HuH-7 (cell line): ENCODE results near the gene DHX38.

Experiments
- DNase-seq: peaks from one replicate; pipeline ENCODE4 v3.0.0; 2011; ENCODE audit warnings: low spot score

Gene DHX38

GRCh38 chr16:72122308-72122707, 28.7 kb downstream of the DHX38 start:
- DNase-seq = no peak

GRCh38 chr16:72122916-72123315, 29.3 kb downstream of the DHX38 start:
- no peak for DNase-seq

- DNase-seq = no peak
Observed at GRCh38 chr16:72123426-72123825, 29.8 kb downstream of the DHX38 start.

- DNase-seq = no peak
Observed at GRCh38 chr16:72124148-72124547, 30.5 kb downstream of the DHX38 start.

- peak; percentile 92 for DNase-seq
Observed at GRCh38 chr16:72124761-72125634, 31.4 kb downstream of the DHX38 start.

- no peak for DNase-seq
Observed at GRCh38 chr16:72125635-72126428, 32.2 kb downstream of the DHX38 start.

- no peak for DNase-seq
Observed at GRCh38 chr16:72126429-72126765, 32.8 kb downstream of the DHX38 start.

- no peak for DNase-seq
Observed at GRCh38 chr16:72128701-72129100, 35.1 kb downstream of the DHX38 start.

GRCh38 chr16:72129976-72130656, 36.5 kb downstream of the DHX38 start:
- DNase-seq = no peak

GRCh38 chr16:72131036-72131435, 37.4 kb downstream of the DHX38 start:
- DNase-seq = no peak

GRCh38 chr16:72132726-72133125, 39.1 kb downstream of the DHX38 start:
- DNase-seq = no peak

- DNase-seq = no peak
Observed at GRCh38 chr16:72134507-72134906, 40.9 kb downstream of the DHX38 start.

- DNase-seq = no peak
Observed at GRCh38 chr16:72137380-72138063, 43.9 kb downstream of the DHX38 start.

GRCh38 chr16:72138064-72138572, 44.5 kb downstream of the DHX38 start:
- DNase-seq = no peak

GRCh38 chr16:72139908-72140307, 46.3 kb downstream of the DHX38 start:
- DNase-seq = no peak

GRCh38 chr16:72142476-72142875, 48.8 kb downstream of the DHX38 start:
- DNase-seq = no peak

GRCh38 chr16:72149676-72150464, 56.2 kb downstream of the DHX38 start:
- peak; percentile 18 for DNase-seq

GRCh38 chr16:72159386-72159785, 65.7 kb downstream of the DHX38 start:
- DNase-seq = no peak

GRCh38 chr16:72159801-72160200, 66.2 kb downstream of the DHX38 start:
- no peak for DNase-seq

GRCh38 chr16:72162105-72162692, 68.6 kb downstream of the DHX38 start:
- DNase-seq = no peak
